ENCODE results near the gene NFYB. TPM values are rescaled to one million over a fixed set of nuclear protein-coding genes. Genes with fewer than 3 reads are reported as not detected.

NFYB gene
- total and polyA plus RNA-seq, 8 donors: 25.0 to 93.6 (median 80.7) TPM

GRCh38 chr12:104168596-104168995, 30.6 kb upstream of the NFYB start:
- H3K27me3 ChIP-seq: no peaks in the 10 kb centered on the region
- ATAC-seq (no peak), DNase-seq (no peak)

DNA sequence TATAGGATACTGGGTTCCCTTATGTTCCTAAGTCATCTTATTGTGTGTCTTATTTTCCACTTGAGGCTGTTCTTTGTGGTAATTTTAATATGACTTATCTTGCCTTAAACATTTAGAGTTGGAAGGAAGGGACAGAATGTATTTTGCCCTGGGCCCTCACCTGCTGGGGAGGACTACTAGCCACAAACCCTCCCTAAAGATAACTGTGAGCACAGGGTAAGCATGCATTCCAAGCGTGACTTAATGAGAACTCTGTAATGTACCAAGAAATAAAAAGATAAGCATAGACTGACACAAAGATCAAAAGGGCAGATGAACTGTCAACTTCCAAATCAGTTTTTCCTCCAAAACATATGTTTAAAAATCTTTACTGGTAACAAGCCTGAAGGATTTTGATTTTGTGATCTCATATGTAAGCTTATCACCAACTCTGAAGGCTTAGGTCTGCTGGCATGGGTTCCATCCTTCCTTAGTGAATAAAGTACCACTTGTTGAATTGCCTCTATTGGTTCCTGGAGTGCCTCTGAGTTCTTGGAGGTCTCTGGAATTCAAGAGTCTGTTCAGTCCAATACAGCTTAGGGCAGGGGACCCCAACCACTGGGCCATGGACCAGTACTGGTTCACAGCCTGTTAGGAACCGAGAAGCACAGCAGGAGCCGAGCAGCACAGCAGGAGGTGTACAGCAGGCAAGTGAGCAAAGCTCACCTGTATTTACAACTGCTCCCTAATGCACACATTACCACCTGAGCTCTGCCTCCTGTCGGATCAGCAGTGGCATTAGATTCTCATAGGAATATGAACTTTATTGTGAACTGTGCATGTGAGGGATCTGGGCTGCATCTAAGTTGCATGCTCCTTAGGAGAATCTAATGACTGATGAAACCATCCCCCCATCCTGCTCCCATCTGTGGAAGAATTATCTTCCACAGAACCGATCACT, 29.8 kb upstream of the NFYB start:
- no peak for TF ChIP-seq CTCF (IDR thresholded peaks at IDR 0.05)
- intact Hi-C loops (cut with DNase I): no loop called here
- Histone ChIP-seq H3K36me3 (no peaks in the 10 kb centered on the region), H3K27ac (no peak overlapping the region), H3K4me1 (peaks cover 0 to 5% of the 10 kb centered on the region in 2 donors), H3K9me3 (no peaks in the 10 kb centered on the region), H3K4me3 (no peak overlapping the region), H3K27me3 (no peaks in the 10 kb centered on the region)
- ATAC-seq (no peak), DNase-seq (no peak)

More at GRCh38 chr12:104168596-104168995, 30.6 kb upstream of the NFYB start:
- H3K36me3 ChIP-seq: no peaks in the 10 kb centered on the region
- no peaks in the 10 kb centered on the region for H3K9me3 ChIP-seq
- H3K27ac ChIP-seq: no peak overlapping the region
- intact Hi-C loops (cut with DNase I): no loop called here
- peaks cover 0 to 5% of the 10 kb centered on the region in 2 donors for H3K4me1 ChIP-seq
- TF ChIP-seq CTCF (IDR thresholded peaks at IDR 0.05): no peak
- H3K4me3 ChIP-seq: no peak overlapping the region

DNA sequence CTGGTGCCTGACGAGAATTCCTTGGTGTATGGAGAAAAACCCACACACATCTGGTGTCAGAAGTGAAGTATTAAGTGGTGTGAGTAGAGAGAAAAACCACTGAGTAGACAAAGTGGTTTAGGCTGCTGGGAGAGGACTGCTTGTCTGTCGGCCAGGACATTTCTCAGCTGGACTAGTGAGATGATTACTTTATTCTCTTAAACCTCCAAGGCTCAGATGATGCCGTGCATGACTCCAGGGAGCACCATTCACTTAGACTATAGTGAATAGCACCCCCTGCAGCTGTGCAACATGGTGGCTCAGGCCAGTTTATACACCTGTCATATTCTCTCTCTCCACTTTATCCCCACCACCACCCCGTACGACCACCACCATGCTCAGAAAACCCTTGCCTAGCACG, 28.5 kb upstream of the NFYB start:
- Histone ChIP-seq H3K9me3 (no peaks in the 10 kb centered on the region), H3K36me3 (no peaks in the 10 kb centered on the region), H3K27ac (no peak overlapping the region), H3K4me1 (peaks cover 0 to 5% of the 10 kb centered on the region in 2 donors), H3K27me3 (no peaks in the 10 kb centered on the region), H3K4me3 (no peak overlapping the region)
- ATAC-seq (peak; percentile 77), DNase-seq (peak in 1 of 4 donors; percentile 53)
- intact Hi-C loops (cut with DNase I): no loop called here
- no peak for TF ChIP-seq CTCF (IDR thresholded peaks at IDR 0.05)

GRCh38 chr12:104165801-104166200, 27.8 kb upstream of the NFYB start:
- intact Hi-C loops (cut with DNase I): no loop called here
- H3K27me3 ChIP-seq: no peaks in the 10 kb centered on the region
- no peaks in the 10 kb centered on the region for H3K9me3 ChIP-seq
- no peak for DNase-seq
- peaks cover 0 to 5% of the 10 kb centered on the region in 2 donors for H3K4me1 ChIP-seq
- peak; percentile 36 for ATAC-seq
- no peak overlapping the region for H3K4me3 ChIP-seq
- TF ChIP-seq CTCF (IDR thresholded peaks at IDR 0.05): no peak
- H3K27ac ChIP-seq: no peak overlapping the region
- H3K36me3 ChIP-seq: no peaks in the 10 kb centered on the region

- TF ChIP-seq CTCF (IDR thresholded peaks at IDR 0.05): no peak
- DNase-seq: no peak
- Histone ChIP-seq H3K27ac (no peak overlapping the region), H3K27me3 (no peaks in the 10 kb centered on the region), H3K9me3 (no peaks in the 10 kb centered on the region), H3K36me3 (no peaks in the 10 kb centered on the region), H3K4me3 (no peak overlapping the region), H3K4me1 (peaks cover 0 to 5% of the 10 kb centered on the region in 2 donors)
- no peak for ATAC-seq
- intact Hi-C loops (cut with DNase I): no loop called here
These were observed 26.6 kb upstream of the NFYB start for GRCh38 chr12:104164634-104165033.

Measured in left lung (tissue), 10 donors.